Keratinocyte (primary cell): Measurements from ENCODE around the gene MICALL2. TPM values are rescaled to one million over a fixed set of nuclear protein-coding genes. Genes with fewer than 3 reads are reported as not detected.

Experiments
- DNase-seq: peaks from one replicate; pipeline ENCODE4 v3.0.0-alpha.2; 2011; ENCODE audit warnings: low read depth, missing footprints, low spot score
- FAIRE-seq: peaks from 2 replicates; lab custom pipeline; 2011; peaks lifted over from hg19 to GRCh38; lab: Jason Lieb, UNC
- H2AFZ ChIP-seq: 2 replicates; pipeline ENCODE4 v1.6.0; 2012; ENCODE audit warnings: low read length, control low read depth, inconsistent platforms; ENCODE audit not compliant: control insufficient read depth
- H3K27ac ChIP-seq: 2 replicates; pipeline ENCODE4 v1.5.1; 2011; ENCODE audit warnings: low read length; ENCODE audit not compliant: control insufficient read depth, insufficient read depth
- H3K27me3 ChIP-seq: 3 replicates; pipeline ENCODE4 v1.6.0; 2011; ENCODE audit warnings: low read length; ENCODE audit not compliant: control insufficient read depth, insufficient read depth; ENCODE audit errors: extremely low read depth
- H3K36me3 ChIP-seq, 2 experiments: 2 replicates in 1 of 2; 3 replicates in 1 of 2; pipeline ENCODE4 v1.5.1; 2011; ENCODE audit warnings: low read length in 2 of 2, mild to moderate bottlenecking in 1 of 2; ENCODE audit not compliant: control insufficient read depth in 2 of 2, insufficient read depth in 2 of 2; ENCODE audit errors: extremely low read depth in 1 of 2
- H3K4me1 ChIP-seq: 3 replicates; pipeline ENCODE4 v1.5.1; 2011; ENCODE audit warnings: low read length; ENCODE audit not compliant: control insufficient read depth, insufficient read depth; ENCODE audit errors: extremely low read depth
- H3K4me2 ChIP-seq: 3 replicates; pipeline ENCODE4 v1.6.0; 2011; ENCODE audit warnings: low read depth, low read length; ENCODE audit not compliant: control insufficient read depth, insufficient read depth; ENCODE audit errors: extremely low read depth
- H3K4me3 ChIP-seq, 3 experiments: fragments of 200-600 bp in 1 of 3; sonication (generic) in 1 of 3; 2 replicates in 2 of 3; 3 replicates in 1 of 3; pipeline ENCODE4 v1.5.1; 2011 to 2016; ENCODE audit warnings: low read length in 3 of 3, mild to moderate bottlenecking in 3 of 3, control low read depth in 2 of 3, inconsistent platforms in 1 of 3, low read depth in 1 of 3, mixed read lengths in 1 of 3, mixed run types in 1 of 3, moderate library complexity in 1 of 3; ENCODE audit not compliant: control insufficient read depth in 2 of 3, insufficient read depth in 2 of 3; ENCODE audit errors: extremely low read depth in 1 of 3
- H3K79me2 ChIP-seq: 2 replicates; pipeline ENCODE4 v1.6.0; 2012; ENCODE audit warnings: low read length; ENCODE audit not compliant: control insufficient read depth, insufficient read depth
- H3K9ac ChIP-seq: 3 replicates; pipeline ENCODE4 v1.6.0; 2011; ENCODE audit warnings: low read length; ENCODE audit not compliant: control insufficient read depth, insufficient read depth; ENCODE audit errors: extremely low read depth
- H3K9me1 ChIP-seq: 3 replicates; pipeline ENCODE4 v1.6.0; 2011; ENCODE audit warnings: low read length; ENCODE audit not compliant: control insufficient read depth, insufficient read depth; ENCODE audit errors: extremely low read depth
- H3K9me3 ChIP-seq: 2 replicates; pipeline ENCODE4 v1.5.1; 2012; ENCODE audit warnings: low read depth, low read length; ENCODE audit not compliant: control insufficient read depth
- H4K20me1 ChIP-seq: 3 replicates; pipeline ENCODE4 v1.6.0; 2011; ENCODE audit warnings: low read length; ENCODE audit not compliant: control insufficient read depth, insufficient read depth; ENCODE audit errors: extremely low read depth
- EZH2 ChIP-seq: IDR thresholded peaks from one replicate; pipeline ENCODE4 v1.6.1; 2012; ENCODE audit warnings: inconsistent platforms, mild to moderate bottlenecking, low read length, moderate library complexity
- dilution Hi-C: fragments of 300-500 bp; cut with MboI; formaldehyde crosslinking; loops from one replicate; pipeline ENCODE4 v1.7.0; 2020; ENCODE audit warnings: low sequenced_read_pairs; ENCODE audit not compliant: extremely low pct_ligation_motif_present
- polyA plus RNA-seq, 5 experiments: library from polyadenylated mRNA; depleted of rRNA in 3 of 5; stranded (reverse) in 3 of 5; stranded (forward) in 1 of 5; unstranded in 1 of 5; fragments of >200 nt; gene quantifications; 1 replicate in 1 of 5; 2 replicates in 3 of 5; 3 replicates in 1 of 5; pipeline versions ENCODE4 v1.2.1 to v1.2.3, GENCODE V29; 2011 to 2012; ENCODE audit warnings: missing spikeins in 2 of 5, low read depth in 1 of 5, low replicate concordance in 1 of 5
- TF ChIP-seq, protein P1 (sequence below), 3 experiments: IDR thresholded peaks in 1 of 3; conservative IDR thresholded peaks in 1 of 3; optimal IDR thresholded peaks in 1 of 3; 2 replicates in 2 of 3; 3 replicates in 1 of 3; pipeline versions ENCODE3 to v1.5.1; 2011; ENCODE audit warnings: low read length in 3 of 3, mild to moderate bottlenecking in 3 of 3, moderate library complexity in 2 of 3, control low read depth in 1 of 3, inconsistent platforms in 1 of 3; ENCODE audit not compliant: insufficient read depth in 2 of 3; ENCODE audit errors: extremely low read depth in 1 of 3

Gene MICALL2
- polyA plus RNA-seq, 1 donor (not counting 4 experiments of a cell fraction or from before 2014, with no cell fraction given), result 10.4 TPM

- H3K9me3 ChIP-seq, result no peaks in the 10 kb centered on the region
- H3K36me3 ChIP-seq, result peaks cover 41 to 43% of the 10 kb centered on the region in 2 experiments
- no peak overlapping the region for H3K4me3 ChIP-seq
- no peaks in the 10 kb centered on the region for H3K9me1 ChIP-seq
- no peak for FAIRE-seq
- no peak overlapping the region for H3K9ac ChIP-seq
- no peak overlapping the region for H2AFZ ChIP-seq
- no peak overlapping the region for H3K4me2 ChIP-seq
- no peaks in the 10 kb centered on the region for H3K4me1 ChIP-seq
- TF ChIP-seq, protein P1, sequence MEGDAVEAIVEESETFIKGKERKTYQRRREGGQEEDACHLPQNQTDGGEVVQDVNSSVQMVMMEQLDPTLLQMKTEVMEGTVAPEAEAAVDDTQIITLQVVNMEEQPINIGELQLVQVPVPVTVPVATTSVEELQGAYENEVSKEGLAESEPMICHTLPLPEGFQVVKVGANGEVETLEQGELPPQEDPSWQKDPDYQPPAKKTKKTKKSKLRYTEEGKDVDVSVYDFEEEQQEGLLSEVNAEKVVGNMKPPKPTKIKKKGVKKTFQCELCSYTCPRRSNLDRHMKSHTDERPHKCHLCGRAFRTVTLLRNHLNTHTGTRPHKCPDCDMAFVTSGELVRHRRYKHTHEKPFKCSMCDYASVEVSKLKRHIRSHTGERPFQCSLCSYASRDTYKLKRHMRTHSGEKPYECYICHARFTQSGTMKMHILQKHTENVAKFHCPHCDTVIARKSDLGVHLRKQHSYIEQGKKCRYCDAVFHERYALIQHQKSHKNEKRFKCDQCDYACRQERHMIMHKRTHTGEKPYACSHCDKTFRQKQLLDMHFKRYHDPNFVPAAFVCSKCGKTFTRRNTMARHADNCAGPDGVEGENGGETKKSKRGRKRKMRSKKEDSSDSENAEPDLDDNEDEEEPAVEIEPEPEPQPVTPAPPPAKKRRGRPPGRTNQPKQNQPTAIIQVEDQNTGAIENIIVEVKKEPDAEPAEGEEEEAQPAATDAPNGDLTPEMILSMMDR (optimal IDR thresholded peaks at IDR 0.05 in 1 of 3, IDR thresholded peaks at IDR 0.05 in 1 of 3, conservative IDR thresholded peaks at IDR 0.05 in 1 of 3; ENCODE audit: extremely low read depth in 1 of 3, insufficient read depth in 2 of 3, low read length in 3 of 3), result no peak
- no peak for TF ChIP-seq EZH2
- H4K20me1 ChIP-seq, result no peaks in the 10 kb centered on the region
- no peaks in the 10 kb centered on the region for H3K79me2 ChIP-seq
- DNase-seq, result no peak
- dilution Hi-C loops, result no loop called here
- no peak overlapping the region for H3K27ac ChIP-seq
- no peaks in the 10 kb centered on the region for H3K27me3 ChIP-seq
Measured at GRCh38 chr7:1487466-1487865, 28.2 kb upstream of the MICALL2 start.

- Histone ChIP-seq H2AFZ (no peak overlapping the region), H3K4me2 (no peak overlapping the region), H3K27me3 (no peaks in the 10 kb centered on the region), H3K9me3 (no peaks in the 10 kb centered on the region), H3K4me1 (no peaks in the 10 kb centered on the region), H4K20me1 (no peaks in the 10 kb centered on the region), H3K27ac (no peak overlapping the region), H3K4me3 (no peak overlapping the region), H3K9me1 (no peaks in the 10 kb centered on the region), H3K9ac (no peak overlapping the region), H3K36me3 (peaks cover 34 to 38% of the 10 kb centered on the region in 2 experiments), H3K79me2 (no peaks in the 10 kb centered on the region)
- FAIRE-seq, result no peak
- no peak for TF ChIP-seq EZH2
- TF ChIP-seq, protein P1 (optimal IDR thresholded peaks at IDR 0.05 in 1 of 3, IDR thresholded peaks at IDR 0.05 in 1 of 3, conservative IDR thresholded peaks at IDR 0.05 in 1 of 3; ENCODE audit: extremely low read depth in 1 of 3, insufficient read depth in 2 of 3, low read length in 3 of 3), result no peak
- no peak for DNase-seq
- dilution Hi-C loops, result no loop called here
Measured at GRCh38 chr7:1486571-1486970, 27.3 kb upstream of the MICALL2 start.
